ENCODE results near the gene MNAT1.
A peak's percentile ranks its signal among the peaks of the same experiment; 100 is the strongest.
"Not testable (repeated sequence)": the region's sequence is repeated elsewhere in the genome, so short reads cannot be mapped to it uniquely, and the experiment has no call there.

Gene MNAT1

GRCh38 chr14:60738843-60739508 lies 4.4 kb downstream of the MNAT1 start:
- no peak for DNase-seq

GRCh38 chr14:60744566-60744965 lies 10.0 kb downstream of the MNAT1 start:
- DNase-seq = no peak

GRCh38 chr14:60753264-60754119 lies 18.9 kb downstream of the MNAT1 start:
- DNase-seq = peak; percentile 24 to 28

- DNase-seq = no peak
Measured at GRCh38 chr14:60756847-60757246, 22.3 kb downstream of the MNAT1 start.

- DNase-seq = no peak
Measured at GRCh38 chr14:60757567-60758002, 23.0 kb downstream of the MNAT1 start.

GRCh38 chr14:60758885-60759284 lies 24.3 kb downstream of the MNAT1 start:
- no peak for DNase-seq

- DNase-seq = no peak
Measured at GRCh38 chr14:60760209-60760608, 25.6 kb downstream of the MNAT1 start.

GRCh38 chr14:60760644-60761364 lies 26.2 kb downstream of the MNAT1 start:
- no peak for DNase-seq

GRCh38 chr14:60768602-60769001 lies 34.0 kb downstream of the MNAT1 start:
- DNase-seq = no peak

- no peak for DNase-seq
Measured at GRCh38 chr14:60771117-60771516, 36.6 kb downstream of the MNAT1 start.

GRCh38 chr14:60773558-60773957 lies 39.0 kb downstream of the MNAT1 start:
- no peak for DNase-seq

GRCh38 chr14:60775296-60775695 lies 40.7 kb downstream of the MNAT1 start:
- DNase-seq = no peak

GRCh38 chr14:60777856-60778578 lies 43.5 kb downstream of the MNAT1 start:
- no peak for DNase-seq

GRCh38 chr14:60779745-60780514 lies 45.4 kb downstream of the MNAT1 start:
- not testable (repeated sequence) for DNase-seq

- not testable (repeated sequence) for DNase-seq
Measured at GRCh38 chr14:60780558-60780957, 46.0 kb downstream of the MNAT1 start.

- no peak for DNase-seq
Measured at GRCh38 chr14:60786905-60787304, 52.3 kb downstream of the MNAT1 start.

GRCh38 chr14:60789656-60790055 lies 55.1 kb downstream of the MNAT1 start:
- DNase-seq = no peak

- no peak for DNase-seq
Measured at GRCh38 chr14:60790850-60791249, 56.3 kb downstream of the MNAT1 start.

GRCh38 chr14:60796434-60796833 lies 61.9 kb downstream of the MNAT1 start:
- no peak for DNase-seq

GRCh38 chr14:60800409-60800808 lies 65.8 kb downstream of the MNAT1 start:
- DNase-seq = no peak

- DNase-seq = no peak
Measured at GRCh38 chr14:60803871-60804270, 69.3 kb downstream of the MNAT1 start.

- DNase-seq = no peak
Measured at GRCh38 chr14:60805841-60806430, 71.4 kb downstream of the MNAT1 start.

Data from stimulated activated CD4-positive, alpha-beta T cell treated with anti-CD3 and anti-CD28 coated beads, Interleukin-2, amount 100 ng/mL, for 48 hours (primary cell).